K562 (cell line): Measurements from ENCODE around the gene PLEKHA6. TPM values are rescaled to one million over a fixed set of nuclear protein-coding genes. Genes with fewer than 3 reads are reported as not detected.

Source experiments
- CCAR2 ChIP-seq: fragments of 200-400 bp; formaldehyde crosslinking; IDR thresholded peaks from 2 replicates; pipeline ENCODE4 v1.6.1; 2017; ENCODE audit warnings: mild to moderate bottlenecking, low read depth, low read length
- CEBPG ChIP-seq, 3 experiments: fragments of 200-800 bp in 1 of 3; sonication (Bioruptor generic) in 1 of 3; sonication (generic) in 1 of 3; formaldehyde crosslinking in 1 of 3; IDR thresholded peaks in 2 of 3; conservative IDR thresholded peaks in 1 of 3; 2 replicates each; pipeline versions ENCODE4 v1.6.1 to v1.8.0; 2016 to 2022; ENCODE audit warnings: missing compliant biosample characterization in 2 of 3, missing genetic modification characterization in 2 of 3, mild to moderate bottlenecking in 1 of 3, missing genetic modification reagents in 1 of 3
- CSDE1 ChIP-seq, 2 experiments: fragments of 450-650 bp; IDR thresholded peaks; 2 replicates each; pipeline ENCODE4 v1.6.1; 2016; ENCODE audit warnings: mild to moderate bottlenecking in 1 of 2
- ESRRA ChIP-seq: fragments of 450-650 bp; IDR thresholded peaks from 2 replicates; pipeline ENCODE4 v1.6.1; 2014; ENCODE audit warnings: low read depth, mild to moderate bottlenecking, moderate library complexity, borderline replicate concordance
- HDAC6 ChIP-seq: IDR thresholded peaks from 2 replicates; pipeline ENCODE4 v1.6.1; 2012; ENCODE audit warnings: low read depth, mild to moderate bottlenecking, control low read depth, inconsistent platforms, low read length, moderate library complexity
- MCM2 ChIP-seq: fragments of 450-650 bp; IDR thresholded peaks from 2 replicates; pipeline ENCODE4 v1.6.1; 2017; ENCODE audit warnings: low read depth, mild to moderate bottlenecking
- MCM3 ChIP-seq: fragments of 450-650 bp; IDR thresholded peaks from 2 replicates; pipeline ENCODE4 v1.6.1; 2016
- MTA2 ChIP-seq: fragments of 450-650 bp; IDR thresholded peaks from 2 replicates; pipeline ENCODE4 v1.6.1; 2016; ENCODE audit warnings: low read depth
- MXI1 ChIP-seq: IDR thresholded peaks from 2 replicates; pipeline ENCODE4 v1.6.1; 2011; ENCODE audit warnings: low read depth, mild to moderate bottlenecking, improper control_type of control experiment, low read length
- NR2F6 ChIP-seq: fragments of 450-650 bp; formaldehyde crosslinking; IDR thresholded peaks from 2 replicates; pipeline ENCODE4 v1.4.0; 2020; ENCODE audit warnings: mild to moderate bottlenecking
- RBM17 ChIP-seq: fragments of 200-400 bp; formaldehyde crosslinking; IDR thresholded peaks from 2 replicates; pipeline ENCODE4 v1.6.1; 2017; ENCODE audit warnings: low read depth, mild to moderate bottlenecking, low read length, borderline replicate concordance
- SNRNP70 ChIP-seq: fragments of 200-400 bp; formaldehyde crosslinking; optimal IDR thresholded peaks from 2 replicates; pipeline ENCODE3; 2017; ENCODE audit warnings: low read depth, low read length
- ZC3H11A ChIP-seq: IDR thresholded peaks from 2 replicates; pipeline ENCODE4 v1.6.1; 2012; ENCODE audit warnings: low read depth, low read length, improper control_type of control experiment
- ZNF124 ChIP-seq: sonication (generic); formaldehyde crosslinking; IDR thresholded peaks from 2 replicates; pipeline ENCODE4 v1.8.1; 2022; ENCODE audit warnings: missing genetic modification reagents
- ZNF24 ChIP-seq: fragments of 450-650 bp; IDR thresholded peaks from 2 replicates; pipeline ENCODE4 v1.6.1; 2016
- ZNF282 ChIP-seq: sonication (generic); formaldehyde crosslinking; IDR thresholded peaks from 2 replicates; pipeline ENCODE4 v1.8.1; 2023; ENCODE audit warnings: missing genetic modification reagents
- ZNF436 ChIP-seq: fragments of 250-450, 450-650 bp; sonication (Bioruptor Pico); formaldehyde crosslinking; IDR thresholded peaks from 2 replicates; pipeline ENCODE4 v1.7.0; 2020; ENCODE audit warnings: mild to moderate bottlenecking
- ZNF583 ChIP-seq: fragments of 250-450 bp; sonication (Bioruptor Pico); IDR thresholded peaks from 2 replicates; pipeline ENCODE4 v1.4.0; 2020
- ZNF589 ChIP-seq: fragments of 200-800 bp; sonication (Bioruptor generic); IDR thresholded peaks from 2 replicates; pipeline ENCODE4 v1.6.1; 2016; ENCODE audit warnings: low read depth, missing genetic modification characterization, missing compliant biosample characterization
- ZNF696 ChIP-seq: fragments of 250-450 bp; sonication (Bioruptor Pico); conservative IDR thresholded peaks from 2 replicates; pipeline ENCODE4 v1.4.0; 2020; ENCODE audit warnings: mild to moderate bottlenecking, moderate library complexity
- ZNF778 ChIP-seq: fragments of 450-650 bp; formaldehyde crosslinking; IDR thresholded peaks from 2 replicates; pipeline ENCODE4 v1.4.0; 2020; ENCODE audit warnings: mild to moderate bottlenecking, moderate library complexity
- polyA plus RNA-seq, 8 experiments: library from polyadenylated mRNA; depleted of rRNA in 4 of 8; stranded (reverse) in 5 of 8; unstranded in 3 of 8; fragments of >200 nt; fragmentation: Nextera tagmentation in 2 of 8; fragmentation: Illumina TruSeq in 1 of 8; extraction: Ambion mirVana in 2 of 8; extraction: Trizol in 1 of 8; gene quantifications; 2 replicates each; pipeline versions ENCODE4 v1.2.1 to v1.2.3, GENCODE V29; 2011 to 2014; ENCODE audit warnings: inconsistent platforms in 1 of 8, missing spikeins in 1 of 8
- total RNA-seq, 7 experiments: library from RNA; depleted of rRNA in 6 of 7; stranded (reverse); fragments of >200 nt in 6 of 7; fragmentation: Illumina TruSeq in 2 of 7; extraction: Trizol in 2 of 7; gene quantifications; 2 replicates each; pipeline versions ENCODE4 v1.2.1 to v1.2.3, GENCODE V29; 2011 to 2021; ENCODE audit warnings: low replicate concordance in 1 of 7
- TF ChIP-seq, protein P1 (sequence below): fragments of 450-650 bp; IDR thresholded peaks from 2 replicates; pipeline ENCODE4 v1.7.0; 2016; ENCODE audit warnings: borderline replicate concordance
- TF ChIP-seq, protein P2 (sequence below), 3 experiments: IDR thresholded peaks in 2 of 3; conservative IDR thresholded peaks in 1 of 3; 2 replicates each; pipeline ENCODE4 v1.5.1; 2011 to 2012; ENCODE audit warnings: low read length in 3 of 3, mild to moderate bottlenecking in 3 of 3, control low read depth in 2 of 3, improper control_type of control experiment in 1 of 3, inconsistent platforms in 1 of 3, low read depth in 1 of 3, mixed read lengths in 1 of 3, moderate library complexity in 1 of 3; ENCODE audit not compliant: insufficient read depth in 2 of 3
- TF ChIP-seq, protein P3 (sequence below): IDR thresholded peaks from 2 replicates; pipeline ENCODE4 v1.6.1; 2012; ENCODE audit warnings: low read depth, low read length, improper control_type of control experiment, borderline replicate concordance

Gene PLEKHA6
- total and polyA plus RNA-seq, 9 of the 15 experiments (the other 6 are each of a cell fraction or from before 2014, with no cell fraction given) = under 0.01 to 0.33 (median 0.01) TPM; not detected in 4

DNA sequence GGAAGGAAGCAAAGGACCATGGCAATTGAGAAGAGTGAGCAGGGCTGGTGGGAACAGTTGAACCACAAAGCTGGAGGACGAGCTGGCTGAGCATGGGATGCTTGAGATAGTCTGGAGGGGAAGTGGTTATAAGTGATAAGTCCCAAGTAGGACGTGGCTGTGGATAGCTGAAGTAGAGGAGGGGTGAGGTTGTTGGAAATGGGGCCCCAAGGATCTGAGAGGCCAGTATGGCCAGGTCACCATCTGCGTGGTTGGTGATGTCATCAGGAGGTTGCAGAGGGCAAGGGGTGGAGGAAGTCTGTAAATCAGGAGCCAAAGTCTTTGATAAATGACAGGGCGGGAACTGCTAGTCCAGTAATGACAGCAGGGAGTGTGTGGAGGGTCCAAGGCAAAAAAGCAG, 182.6 kb downstream of the PLEKHA6 start (continued):
- TF ChIP-seq SNRNP70 (no peak), CCAR2 (no peak), NR2F6 (CRISPR knock-in tag) (no peak), ZNF778 (CRISPR knock-in tag) (no peak), ZNF583 (CRISPR knock-in tag) (0 out of 2 replicates have a peak, but pooled peaks have one; percentile 22), RBM17 (no peak), CSDE1 (IDR thresholded peaks at IDR 0.05) (no peak), ZNF436 (CRISPR knock-in tag) (no peak), ZNF589 (peak; percentile 94), HDAC6 (no peak), ZNF282 (CRISPR knock-in tag) (no peak), ZNF24 (no peak), MTA2 (peak; percentile 58), ZNF124 (CRISPR knock-in tag) (no peak), ESRRA (peak; percentile 27; the same call in 1 of the 2 replicates), MCM3 (no peak; the same call in 1 of the 2 replicates), ZNF696 (CRISPR knock-in tag) (no peak), MXI1 (no peak), MCM2 (no peak), CEBPG (CRISPR knock-in tag; IDR thresholded peaks at IDR 0.05) (no peak; the same call in 1 of the 2 replicates), CEBPG (tag; conservative IDR thresholded peaks at IDR 0.05 in 1 of 2, IDR thresholded peaks at IDR 0.05 in 1 of 2) (no peak; a peak in 1 of 4 replicates), ZC3H11A (no peak)
- TF ChIP-seq, protein P1, sequence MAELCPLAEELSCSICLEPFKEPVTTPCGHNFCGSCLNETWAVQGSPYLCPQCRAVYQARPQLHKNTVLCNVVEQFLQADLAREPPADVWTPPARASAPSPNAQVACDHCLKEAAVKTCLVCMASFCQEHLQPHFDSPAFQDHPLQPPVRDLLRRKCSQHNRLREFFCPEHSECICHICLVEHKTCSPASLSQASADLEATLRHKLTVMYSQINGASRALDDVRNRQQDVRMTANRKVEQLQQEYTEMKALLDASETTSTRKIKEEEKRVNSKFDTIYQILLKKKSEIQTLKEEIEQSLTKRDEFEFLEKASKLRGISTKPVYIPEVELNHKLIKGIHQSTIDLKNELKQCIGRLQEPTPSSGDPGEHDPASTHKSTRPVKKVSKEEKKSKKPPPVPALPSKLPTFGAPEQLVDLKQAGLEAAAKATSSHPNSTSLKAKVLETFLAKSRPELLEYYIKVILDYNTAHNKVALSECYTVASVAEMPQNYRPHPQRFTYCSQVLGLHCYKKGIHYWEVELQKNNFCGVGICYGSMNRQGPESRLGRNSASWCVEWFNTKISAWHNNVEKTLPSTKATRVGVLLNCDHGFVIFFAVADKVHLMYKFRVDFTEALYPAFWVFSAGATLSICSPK = no peak
- TF ChIP-seq, protein P2, sequence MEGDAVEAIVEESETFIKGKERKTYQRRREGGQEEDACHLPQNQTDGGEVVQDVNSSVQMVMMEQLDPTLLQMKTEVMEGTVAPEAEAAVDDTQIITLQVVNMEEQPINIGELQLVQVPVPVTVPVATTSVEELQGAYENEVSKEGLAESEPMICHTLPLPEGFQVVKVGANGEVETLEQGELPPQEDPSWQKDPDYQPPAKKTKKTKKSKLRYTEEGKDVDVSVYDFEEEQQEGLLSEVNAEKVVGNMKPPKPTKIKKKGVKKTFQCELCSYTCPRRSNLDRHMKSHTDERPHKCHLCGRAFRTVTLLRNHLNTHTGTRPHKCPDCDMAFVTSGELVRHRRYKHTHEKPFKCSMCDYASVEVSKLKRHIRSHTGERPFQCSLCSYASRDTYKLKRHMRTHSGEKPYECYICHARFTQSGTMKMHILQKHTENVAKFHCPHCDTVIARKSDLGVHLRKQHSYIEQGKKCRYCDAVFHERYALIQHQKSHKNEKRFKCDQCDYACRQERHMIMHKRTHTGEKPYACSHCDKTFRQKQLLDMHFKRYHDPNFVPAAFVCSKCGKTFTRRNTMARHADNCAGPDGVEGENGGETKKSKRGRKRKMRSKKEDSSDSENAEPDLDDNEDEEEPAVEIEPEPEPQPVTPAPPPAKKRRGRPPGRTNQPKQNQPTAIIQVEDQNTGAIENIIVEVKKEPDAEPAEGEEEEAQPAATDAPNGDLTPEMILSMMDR (IDR thresholded peaks at IDR 0.05 in 2 of 3, conservative IDR thresholded peaks at IDR 0.05 in 1 of 3; ENCODE audit: insufficient read depth in 2 of 3, low read depth in 1 of 3, low read length in 3 of 3) = no peak
- TF ChIP-seq, protein P3, sequence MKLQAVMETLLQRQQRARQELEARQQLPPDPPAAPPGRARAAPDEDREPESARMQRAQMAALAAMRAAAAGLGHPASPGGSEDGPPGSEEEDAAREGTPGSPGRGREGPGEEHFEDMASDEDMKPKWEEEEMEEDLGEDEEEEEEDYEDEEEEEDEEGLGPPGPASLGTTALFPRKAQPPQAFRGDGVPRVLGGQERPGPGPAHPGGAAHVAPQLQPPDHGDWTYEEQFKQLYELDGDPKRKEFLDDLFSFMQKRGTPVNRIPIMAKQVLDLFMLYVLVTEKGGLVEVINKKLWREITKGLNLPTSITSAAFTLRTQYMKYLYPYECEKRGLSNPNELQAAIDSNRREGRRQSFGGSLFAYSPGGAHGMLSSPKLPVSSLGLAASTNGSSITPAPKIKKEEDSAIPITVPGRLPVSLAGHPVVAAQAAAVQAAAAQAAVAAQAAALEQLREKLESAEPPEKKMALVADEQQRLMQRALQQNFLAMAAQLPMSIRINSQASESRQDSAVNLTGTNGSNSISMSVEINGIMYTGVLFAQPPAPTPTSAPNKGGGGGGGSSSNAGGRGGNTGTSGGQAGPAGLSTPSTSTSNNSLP = no peak
